Raji (cell line): ENCODE data around the gene MLANA.

Experiments used
- POLR2A ChIP-seq: IDR thresholded peaks from 2 replicates; pipeline ENCODE4 v1.6.1; 2011; ENCODE audit warnings: low read depth, low read length, control low read depth; ENCODE audit not compliant: insufficient read depth

MLANA gene

GRCh38 chr9:5915438-5915837, 24.7 kb downstream of the MLANA start:
- TF ChIP-seq POLR2A, result no peak

GRCh38 chr9:5917273-5917672, 26.6 kb downstream of the MLANA start:
- no peak for TF ChIP-seq POLR2A

GRCh38 chr9:5917888-5918287, 27.2 kb downstream of the MLANA start:
- TF ChIP-seq POLR2A, result no peak

- no peak for TF ChIP-seq POLR2A
These were observed 27.8 kb downstream of the MLANA start for GRCh38 chr9:5918460-5918859.

- no peak for TF ChIP-seq POLR2A
These were observed 30.2 kb downstream of the MLANA start for GRCh38 chr9:5920860-5921328.

GRCh38 chr9:5922192-5922591, 31.5 kb downstream of the MLANA start:
- no peak for TF ChIP-seq POLR2A

- no peak for TF ChIP-seq POLR2A
These were observed 41.0 kb downstream of the MLANA start for GRCh38 chr9:5931657-5932056.

GRCh38 chr9:5938449-5938848, 47.8 kb downstream of the MLANA start:
- no peak for TF ChIP-seq POLR2A

- TF ChIP-seq POLR2A, result no peak
These were observed 48.8 kb downstream of the MLANA start for GRCh38 chr9:5939530-5939929.

GRCh38 chr9:5941214-5941613, 50.5 kb downstream of the MLANA start:
- no peak for TF ChIP-seq POLR2A

- no peak for TF ChIP-seq POLR2A
These were observed 54.4 kb downstream of the MLANA start for GRCh38 chr9:5945112-5945511.

GRCh38 chr9:5947912-5948311, 57.2 kb downstream of the MLANA start:
- no peak for TF ChIP-seq POLR2A

GRCh38 chr9:5949103-5949699, 58.5 kb downstream of the MLANA start:
- no peak for TF ChIP-seq POLR2A

- no peak for TF ChIP-seq POLR2A
These were observed 59.6 kb downstream of the MLANA start for GRCh38 chr9:5950261-5950660.

- TF ChIP-seq POLR2A, result no peak
These were observed 61.1 kb downstream of the MLANA start for GRCh38 chr9:5951686-5952211.

GRCh38 chr9:5953743-5954707, 63.3 kb downstream of the MLANA start:
- TF ChIP-seq POLR2A, result no peak

GRCh38 chr9:5957166-5957565, 66.5 kb downstream of the MLANA start:
- no peak for TF ChIP-seq POLR2A

GRCh38 chr9:5958273-5958672, 67.6 kb downstream of the MLANA start:
- TF ChIP-seq POLR2A, result no peak
